ENCODE results near the gene PPIA. TPM values are rescaled to one million over a fixed set of nuclear protein-coding genes. Genes with fewer than 3 reads are reported as not detected.

The PPIA gene
- total RNA-seq, 1 experiment from 2014 or later = 2,836 TPM

GRCh38 chr7:44764081-44764480 is 32.4 kb upstream of the PPIA start:
- BruUV-seq (replicated peaks) = no TSS peak
- ChIA-PET CTCF (no interaction called here), POLR2A (no interaction called here), RAD21 (ENCODE audit: low non-redundant PET in 1 of 2, low total read pairs in 2 of 2, uncharacterized antibody in 2 of 2, unreplicated experiment in 2 of 2) (no interaction called here)
- Histone ChIP-seq H3K27ac (ENCODE audit: low read depth, low read length) (no peak overlapping the region), H3K4me2 (ENCODE audit: low read length) (no peak overlapping the region), H3K79me2 (ENCODE audit: insufficient read depth, low read length) (no peaks in the 10 kb centered on the region), H3K4me3 (replicated peaks in 1 of 2; ENCODE audit: low read depth in 1 of 2, low read length in 2 of 2) (no peak overlapping the region), H3K9me2 (ENCODE audit: insufficient read depth) (no peaks in the 10 kb centered on the region), H3K36me3 (ENCODE audit: control insufficient read depth in 1 of 2, insufficient read depth in 2 of 2, low read length in 2 of 2) (peaks cover 27 to 36% of the 10 kb centered on the region in 2 experiments; a peak in 3 of 4 replicates), H3K9ac (ENCODE audit: low read length) (no peak overlapping the region), H3K27me3 (ENCODE audit: insufficient read depth, low read length) (no peaks in the 10 kb centered on the region), H3K4me1 (ENCODE audit: control insufficient read depth in 1 of 2, insufficient read depth in 2 of 2, low read length in 2 of 2) (peaks cover 12 to 25% of the 10 kb centered on the region in 2 experiments), H2AFZ (ENCODE audit: low read depth, low read length, poor library complexity, severe bottlenecking) (no peak overlapping the region), H4K20me1 (ENCODE audit: insufficient read depth) (no peaks in the 10 kb centered on the region), H3K9me3 (ENCODE audit: control insufficient read depth in 1 of 2, insufficient read depth in 1 of 2, low read depth in 1 of 2, low read length in 2 of 2) (no peaks in the 10 kb centered on the region)
- DNase-seq (ENCODE audit: low read depth, low spot score) (no peak), ATAC-seq (no peak)
- intact Hi-C loops (cut with micrococcal nuclease) = no loop called here
- TF ChIP-seq POLR2AphosphoS5 (IDR thresholded peaks at IDR 0.05; ENCODE audit: low read depth, low read length) (no peak), REST (IDR thresholded peaks at IDR 0.05; ENCODE audit: low read depth) (no peak), FOSL1 (IDR thresholded peaks at IDR 0.05; ENCODE audit: low read depth) (no peak), EZH2 (IDR thresholded peaks at IDR 0.05) (no peak), ZFX (IDR thresholded peaks at IDR 0.05) (no peak), CTCF (IDR thresholded peaks at IDR 0.05 in 2 of 3, conservative IDR thresholded peaks at IDR 0.05 in 1 of 3; ENCODE audit: borderline replicate concordance in 1 of 3, insufficient read depth in 1 of 3, low read depth in 2 of 3, low read length in 2 of 3) (no peak)

Measured in HCT116 (cell line).